ENCODE results near the gene LARP4. TPM values are rescaled to one million over a fixed set of nuclear protein-coding genes. Genes with fewer than 3 reads are reported as not detected.
"Not testable (repeated sequence)": the region's sequence is repeated elsewhere in the genome, so short reads cannot be mapped to it uniquely, and the experiment has no call there.

The LARP4 gene
- total RNA-seq, 2 experiments from 2014 or later: 44.7 to 44.9 TPM

- CTCF ChIA-PET: no interaction called here
- Mint-ChIP-seq H3K27me3 (ENCODE audit: low read depth) (no peaks in the 10 kb centered on the region), H3K36me3 (ENCODE audit: low read depth) (peaks cover 29% of the 10 kb centered on the region), H3K27ac (peak overlapping the region; percentile 59), H3K4me1 (ENCODE audit: low read depth) (peaks cover 16% of the 10 kb centered on the region), H3K4me3 (no peak overlapping the region), H3K9me3 (no peaks in the 10 kb centered on the region)
- no peak for DNase-seq
- intact Hi-C loops (cut with micrococcal nuclease): loop anchor here (1.0 to 5.0 kb wide), 2 partner anchors 113 to 220 kb away; no protein-coding TSS in a partner anchor
Measured at GRCh38 chr12:50442178-50442908, 41.7 kb downstream of the LARP4 start.

GRCh38 chr12:50449671-50450070 is 49.0 kb downstream of the LARP4 start:
- H3K9me3 Mint-ChIP-seq; intact Hi-C loops (cut with micrococcal nuclease); DNase-seq; H3K4me1 Mint-ChIP-seq (ENCODE audit: low read depth); H3K4me3 Mint-ChIP-seq; H3K27me3 Mint-ChIP-seq (ENCODE audit: low read depth); H3K27ac Mint-ChIP-seq: not testable (repeated sequence)
- CTCF ChIA-PET: interaction anchor here (0.7 kb wide), 1 partner anchor 379 kb away, joined by 3 read pairs; no protein-coding TSS in a partner anchor
- H3K36me3 Mint-ChIP-seq (ENCODE audit: low read depth): peaks cover 36% of the 10 kb centered on the region

- no peak for DNase-seq
- Mint-ChIP-seq H3K27me3 (ENCODE audit: low read depth) (no peaks in the 10 kb centered on the region), H3K9me3 (no peaks in the 10 kb centered on the region), H3K4me1 (ENCODE audit: low read depth) (no peaks in the 10 kb centered on the region), H3K4me3 (no peak overlapping the region), H3K36me3 (ENCODE audit: low read depth) (peaks cover 35% of the 10 kb centered on the region), H3K27ac (no peak overlapping the region)
- CTCF ChIA-PET: interaction anchor here (0.6 kb wide), 1 partner anchor 28 kb away, joined by 4 read pairs; no protein-coding TSS in a partner anchor
- intact Hi-C loops (cut with micrococcal nuclease): no loop called here
Measured at GRCh38 chr12:50452795-50453194, 52.1 kb downstream of the LARP4 start.

GRCh38 chr12:50453872-50454271 is 53.2 kb downstream of the LARP4 start:
- Mint-ChIP-seq H3K4me3 (no peak overlapping the region), H3K27ac (no peak overlapping the region), H3K9me3 (no peaks in the 10 kb centered on the region), H3K36me3 (ENCODE audit: low read depth) (peaks cover 31% of the 10 kb centered on the region), H3K4me1 (ENCODE audit: low read depth) (no peaks in the 10 kb centered on the region), H3K27me3 (ENCODE audit: low read depth) (no peaks in the 10 kb centered on the region)
- CTCF ChIA-PET: interaction anchor here (0.6 kb wide), 1 partner anchor 65 kb away, joined by 3 read pairs; no protein-coding TSS in a partner anchor
- DNase-seq: no peak
- intact Hi-C loops (cut with micrococcal nuclease): no loop called here

GRCh38 chr12:50458606-50459005 is 57.9 kb downstream of the LARP4 start:
- H3K36me3 Mint-ChIP-seq (ENCODE audit: low read depth): peaks cover 34% of the 10 kb centered on the region

GRCh38 chr12:50467439-50467838 is 66.8 kb downstream of the LARP4 start:
- Mint-ChIP-seq H3K4me3 (no peak overlapping the region), H3K36me3 (ENCODE audit: low read depth) (peaks cover 38% of the 10 kb centered on the region), H3K9me3 (no peaks in the 10 kb centered on the region)

More at GRCh38 chr12:50458606-50459005, 57.9 kb downstream of the LARP4 start:
- Mint-ChIP-seq H3K27me3 (ENCODE audit: low read depth) (no peaks in the 10 kb centered on the region), H3K9me3 (no peaks in the 10 kb centered on the region), H3K4me3 (no peak overlapping the region), H3K27ac (no peak overlapping the region), H3K4me1 (ENCODE audit: low read depth) (no peaks in the 10 kb centered on the region)
- DNase-seq: no peak
- CTCF ChIA-PET: no interaction called here
- intact Hi-C loops (cut with micrococcal nuclease): no loop called here

GRCh38 chr12:50477241-50477832 is 76.7 kb downstream of the LARP4 start:
- Mint-ChIP-seq H3K9me3 (no peaks in the 10 kb centered on the region), H3K27ac (no peak overlapping the region), H3K27me3 (ENCODE audit: low read depth) (no peaks in the 10 kb centered on the region), H3K36me3 (ENCODE audit: low read depth) (peaks cover 26% of the 10 kb centered on the region), H3K4me1 (ENCODE audit: low read depth) (no peaks in the 10 kb centered on the region), H3K4me3 (no peak overlapping the region)
- intact Hi-C loops (cut with micrococcal nuclease): no loop called here
- CTCF ChIA-PET: interaction anchor here (0.6 kb wide), 2 partner anchors 27 to 314 kb away, joined by 3 to 4 read pairs; no protein-coding TSS in a partner anchor
- no peak for DNase-seq

More at GRCh38 chr12:50467439-50467838, 66.8 kb downstream of the LARP4 start:
- H3K27me3 Mint-ChIP-seq (ENCODE audit: low read depth): no peaks in the 10 kb centered on the region
- H3K27ac Mint-ChIP-seq: no peak overlapping the region
- H3K4me1 Mint-ChIP-seq (ENCODE audit: low read depth): peaks cover 2% of the 10 kb centered on the region
- CTCF ChIA-PET: interaction anchor here (0.6 kb wide), 1 partner anchor 157 kb away, joined by 5 read pairs; no protein-coding TSS in a partner anchor
- intact Hi-C loops (cut with micrococcal nuclease): no loop called here
- DNase-seq: no peak

- no peak overlapping the region for H3K27ac Mint-ChIP-seq
- CTCF ChIA-PET: interaction anchor here (0.6 kb wide), 1 partner anchor 11 kb away, joined by 3 read pairs; no protein-coding TSS in a partner anchor
- DNase-seq: no peak
- no peak overlapping the region for H3K4me3 Mint-ChIP-seq
- no peaks in the 10 kb centered on the region for H3K4me1 Mint-ChIP-seq (ENCODE audit: low read depth)
- no peaks in the 10 kb centered on the region for H3K9me3 Mint-ChIP-seq
- no peaks in the 10 kb centered on the region for H3K27me3 Mint-ChIP-seq (ENCODE audit: low read depth)
- intact Hi-C loops (cut with micrococcal nuclease): no loop called here
- H3K36me3 Mint-ChIP-seq (ENCODE audit: low read depth): no peaks in the 10 kb centered on the region
Measured at GRCh38 chr12:50482571-50482970, 81.9 kb downstream of the LARP4 start.

GRCh38 chr12:50483488-50483887 is 82.8 kb downstream of the LARP4 start:
- CTCF ChIA-PET: interaction anchor here (0.8 kb wide), 1 partner anchor 21 kb away, joined by 3 read pairs; the partner anchor contains the start of gene DIP2B
- H3K27me3 Mint-ChIP-seq (ENCODE audit: low read depth): no peaks in the 10 kb centered on the region
- H3K27ac Mint-ChIP-seq: no peak overlapping the region

GRCh38 chr12:50488801-50489200 is 88.1 kb downstream of the LARP4 start:
- Mint-ChIP-seq H3K4me3 (no peak overlapping the region), H3K27me3 (ENCODE audit: low read depth) (no peaks in the 10 kb centered on the region), H3K9me3 (peaks cover 16% of the 10 kb centered on the region), H3K4me1 (ENCODE audit: low read depth) (no peaks in the 10 kb centered on the region), H3K27ac (no peak overlapping the region), H3K36me3 (ENCODE audit: low read depth) (no peaks in the 10 kb centered on the region)
- no peak for DNase-seq
- intact Hi-C loops (cut with micrococcal nuclease): no loop called here
- CTCF ChIA-PET: no interaction called here

More at GRCh38 chr12:50483488-50483887, 82.8 kb downstream of the LARP4 start:
- Mint-ChIP-seq H3K9me3 (no peaks in the 10 kb centered on the region), H3K4me1 (ENCODE audit: low read depth) (no peaks in the 10 kb centered on the region), H3K4me3 (no peak overlapping the region), H3K36me3 (ENCODE audit: low read depth) (no peaks in the 10 kb centered on the region)
- intact Hi-C loops (cut with micrococcal nuclease): no loop called here
- DNase-seq: no peak

GRCh38 chr12:50498119-50498518 is 97.4 kb downstream of the LARP4 start:
- H3K27me3 Mint-ChIP-seq (ENCODE audit: low read depth); intact Hi-C loops (cut with micrococcal nuclease); H3K27ac Mint-ChIP-seq; H3K4me1 Mint-ChIP-seq (ENCODE audit: low read depth); DNase-seq; H3K4me3 Mint-ChIP-seq: not testable (repeated sequence)
- CTCF ChIA-PET: interaction anchor here (0.6 to 0.7 kb wide), 2 partner anchors 136 to 605 kb away, joined by 3 to 5 read pairs; no protein-coding TSS in a partner anchor
- Mint-ChIP-seq H3K9me3 (peaks cover 46% of the 10 kb centered on the region), H3K36me3 (ENCODE audit: low read depth) (peaks cover 20% of the 10 kb centered on the region)

Data from activated naive CD4-positive, alpha-beta T cell treated with anti-CD3 and anti-CD28 coated beads for 36 hours (primary cell).